ENCODE results near the gene SYK.

DNA sequence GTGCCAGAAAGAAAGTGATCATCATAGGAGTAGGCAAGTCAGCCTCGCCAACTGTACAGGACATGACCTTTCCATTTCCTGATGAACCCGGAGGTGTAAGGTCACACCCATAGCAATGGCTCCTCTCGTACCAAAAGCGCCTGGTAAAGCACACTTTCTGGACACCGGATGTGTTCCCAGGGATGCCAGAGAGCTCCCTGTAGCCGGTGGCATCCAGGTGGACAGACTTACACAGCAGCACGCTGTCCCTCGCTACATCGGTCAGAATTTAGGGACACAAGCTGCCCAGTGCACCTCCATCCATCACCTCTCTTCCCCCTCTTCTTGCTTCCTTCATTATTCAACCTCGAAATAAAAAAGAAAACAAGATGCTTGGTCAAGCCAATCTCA lies 105.4 kb downstream of the SYK start:
- TF ChIP-seq MXI1 (IDR thresholded peaks at IDR 0.05; ENCODE audit: low read depth, low read length) (no peak), EP300 (IDR thresholded peaks at IDR 0.05; ENCODE audit: borderline replicate concordance in 1 of 2, low read depth in 1 of 2, low read length in 1 of 2) (no peak), JUND (IDR thresholded peaks at IDR 0.05) (no peak), TCF12 (IDR thresholded peaks at IDR 0.05) (no peak), MAX (IDR thresholded peaks at IDR 0.05; ENCODE audit: low read depth) (no peak), MEF2A (IDR thresholded peaks at IDR 0.05; ENCODE audit: borderline replicate concordance, low read depth) (no peak), NRF1 (IDR thresholded peaks at IDR 0.05; ENCODE audit: low read depth, low read length) (no peak), POLR2AphosphoS5 (IDR thresholded peaks at IDR 0.05; ENCODE audit: low read depth, low read length) (no peak), SIN3A (IDR thresholded peaks at IDR 0.05; ENCODE audit: borderline replicate concordance, low read depth, low read length) (no peak), RAD21 (IDR thresholded peaks at IDR 0.05; ENCODE audit: low read length) (no peak)
- TF ChIP-seq, protein P1, sequence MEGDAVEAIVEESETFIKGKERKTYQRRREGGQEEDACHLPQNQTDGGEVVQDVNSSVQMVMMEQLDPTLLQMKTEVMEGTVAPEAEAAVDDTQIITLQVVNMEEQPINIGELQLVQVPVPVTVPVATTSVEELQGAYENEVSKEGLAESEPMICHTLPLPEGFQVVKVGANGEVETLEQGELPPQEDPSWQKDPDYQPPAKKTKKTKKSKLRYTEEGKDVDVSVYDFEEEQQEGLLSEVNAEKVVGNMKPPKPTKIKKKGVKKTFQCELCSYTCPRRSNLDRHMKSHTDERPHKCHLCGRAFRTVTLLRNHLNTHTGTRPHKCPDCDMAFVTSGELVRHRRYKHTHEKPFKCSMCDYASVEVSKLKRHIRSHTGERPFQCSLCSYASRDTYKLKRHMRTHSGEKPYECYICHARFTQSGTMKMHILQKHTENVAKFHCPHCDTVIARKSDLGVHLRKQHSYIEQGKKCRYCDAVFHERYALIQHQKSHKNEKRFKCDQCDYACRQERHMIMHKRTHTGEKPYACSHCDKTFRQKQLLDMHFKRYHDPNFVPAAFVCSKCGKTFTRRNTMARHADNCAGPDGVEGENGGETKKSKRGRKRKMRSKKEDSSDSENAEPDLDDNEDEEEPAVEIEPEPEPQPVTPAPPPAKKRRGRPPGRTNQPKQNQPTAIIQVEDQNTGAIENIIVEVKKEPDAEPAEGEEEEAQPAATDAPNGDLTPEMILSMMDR (IDR thresholded peaks at IDR 0.05) = no peak
